Brain microvascular endothelial cell (primary cell): ENCODE results near the gene DTNB.

ENCODE experiments used
- DNase-seq: peaks from one replicate; pipeline ENCODE4 v3.0.0-alpha.2; 2020
- H3K27ac ChIP-seq: fragments of 250-450 bp; sonication (Bioruptor Pico); 2 replicates; pipeline ENCODE4 v1.5.1; 2020; ENCODE audit warnings: mild to moderate bottlenecking, moderate library complexity
- H3K27me3 ChIP-seq: fragments of 250-450 bp; sonication (Bioruptor Pico); replicated peaks from 2 replicates; pipeline ENCODE4 v1.5.1; 2020; ENCODE audit warnings: mild to moderate bottlenecking
- H3K36me3 ChIP-seq: fragments of 250-450 bp; sonication (Bioruptor Pico); replicated peaks from 2 replicates; pipeline ENCODE4 v1.5.1; 2020; ENCODE audit warnings: mild to moderate bottlenecking
- H3K4me3 ChIP-seq: 2 replicates; pipeline ENCODE4 v1.5.1; 2011; ENCODE audit warnings: low read depth, mild to moderate bottlenecking, control low read depth, low read length, moderate library complexity
- in situ Hi-C: cut with HindIII; loops from 2 replicates; pipeline ENCODE4 v1.10.0; 2017; ENCODE audit warnings: low sequenced_read_pairs, low pct_ligation_motif_present
- TF ChIP-seq, protein P1 (sequence below): IDR thresholded peaks from 2 replicates; pipeline ENCODE4 v1.5.1; 2011; ENCODE audit warnings: low read depth, mild to moderate bottlenecking, moderate library complexity, low read length, control low read depth, inconsistent platforms; ENCODE audit errors: missing control alignments

The DTNB gene

DNA sequence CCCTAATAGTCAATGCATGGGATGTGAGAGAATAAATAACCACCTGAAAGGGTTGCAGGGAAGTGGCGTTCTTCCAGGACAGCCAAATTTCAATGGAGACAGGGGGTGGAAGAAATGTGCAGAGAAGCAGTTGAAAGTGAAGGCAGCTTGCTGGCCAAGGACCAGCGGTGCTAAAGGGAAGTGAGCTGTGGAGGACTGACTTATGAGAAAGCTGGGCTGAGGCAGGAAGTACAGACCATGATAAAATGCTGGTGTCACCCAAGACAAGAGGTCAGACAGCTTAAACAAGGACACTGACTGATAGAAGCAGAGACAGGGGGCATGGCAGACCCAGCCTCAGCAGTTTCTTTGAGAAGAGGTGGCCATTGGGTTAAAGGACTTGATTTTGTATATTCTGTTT lies 106.7 kb downstream of the DTNB start:
- TF ChIP-seq, protein P1, sequence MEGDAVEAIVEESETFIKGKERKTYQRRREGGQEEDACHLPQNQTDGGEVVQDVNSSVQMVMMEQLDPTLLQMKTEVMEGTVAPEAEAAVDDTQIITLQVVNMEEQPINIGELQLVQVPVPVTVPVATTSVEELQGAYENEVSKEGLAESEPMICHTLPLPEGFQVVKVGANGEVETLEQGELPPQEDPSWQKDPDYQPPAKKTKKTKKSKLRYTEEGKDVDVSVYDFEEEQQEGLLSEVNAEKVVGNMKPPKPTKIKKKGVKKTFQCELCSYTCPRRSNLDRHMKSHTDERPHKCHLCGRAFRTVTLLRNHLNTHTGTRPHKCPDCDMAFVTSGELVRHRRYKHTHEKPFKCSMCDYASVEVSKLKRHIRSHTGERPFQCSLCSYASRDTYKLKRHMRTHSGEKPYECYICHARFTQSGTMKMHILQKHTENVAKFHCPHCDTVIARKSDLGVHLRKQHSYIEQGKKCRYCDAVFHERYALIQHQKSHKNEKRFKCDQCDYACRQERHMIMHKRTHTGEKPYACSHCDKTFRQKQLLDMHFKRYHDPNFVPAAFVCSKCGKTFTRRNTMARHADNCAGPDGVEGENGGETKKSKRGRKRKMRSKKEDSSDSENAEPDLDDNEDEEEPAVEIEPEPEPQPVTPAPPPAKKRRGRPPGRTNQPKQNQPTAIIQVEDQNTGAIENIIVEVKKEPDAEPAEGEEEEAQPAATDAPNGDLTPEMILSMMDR, result no peak
- Histone ChIP-seq H3K27me3 (no peaks in the 10 kb centered on the region), H3K27ac (no peak overlapping the region), H3K36me3 (no peaks in the 10 kb centered on the region), H3K4me3 (no peak overlapping the region)
- in situ Hi-C loops, result no loop called here
- peak; percentile 24 for DNase-seq

DNA sequence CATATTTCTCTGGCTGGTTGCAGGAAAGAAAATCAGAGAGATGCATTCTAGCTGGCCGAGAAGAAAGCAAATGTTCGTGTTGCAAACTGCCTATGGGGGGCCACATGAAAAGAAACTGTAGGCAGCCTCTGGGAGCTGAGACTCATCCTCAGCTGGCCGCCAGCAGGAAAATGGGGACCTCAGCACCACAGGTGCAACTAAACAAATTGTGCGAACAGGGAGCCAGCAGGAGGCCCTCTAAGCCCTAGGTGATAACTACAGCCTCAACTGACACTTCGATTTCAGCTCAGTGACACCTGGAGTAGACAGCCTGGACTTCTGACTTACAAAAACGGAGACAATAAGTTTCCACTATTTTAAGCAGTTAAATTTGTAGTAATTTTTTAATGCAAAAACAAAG lies 107.3 kb downstream of the DTNB start:
- Histone ChIP-seq H3K4me3 (no peak overlapping the region), H3K27ac (no peak overlapping the region), H3K27me3 (no peaks in the 10 kb centered on the region), H3K36me3 (no peaks in the 10 kb centered on the region)
- DNase-seq, result no peak
- TF ChIP-seq, protein P1, result no peak
- in situ Hi-C loops, result no loop called here

DNA sequence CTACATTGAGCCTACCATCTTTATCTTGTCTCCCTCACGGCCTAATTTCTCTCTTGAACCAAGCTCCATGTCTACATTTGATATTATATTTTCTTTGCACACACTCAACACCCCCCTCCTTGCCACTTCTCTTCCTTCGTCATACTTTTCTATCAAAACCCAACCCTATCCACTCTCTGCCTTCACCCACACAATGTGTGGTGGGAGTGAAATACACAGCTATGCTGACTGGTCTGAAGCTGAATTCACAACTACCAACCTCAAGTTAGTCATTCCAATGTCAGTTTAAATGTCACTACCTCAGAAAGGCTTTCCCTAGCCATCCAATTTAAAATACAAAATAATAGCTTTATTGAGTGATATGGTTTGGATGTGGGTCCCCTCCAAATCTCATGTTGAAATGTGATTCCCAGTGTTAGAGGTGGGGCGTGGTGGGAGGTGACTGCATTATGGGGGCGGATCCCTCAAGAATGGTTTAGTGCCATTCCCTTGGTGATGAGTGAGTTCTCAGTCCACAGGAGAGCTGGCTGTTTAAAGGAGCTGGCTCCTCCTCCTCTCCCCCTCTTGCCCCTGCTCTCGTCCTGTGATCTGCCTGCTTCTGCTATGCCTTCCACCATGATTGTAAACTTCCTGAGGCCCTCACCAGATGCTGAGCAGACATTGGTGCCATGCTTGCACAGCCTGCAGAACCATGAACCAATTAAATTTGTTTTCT lies 112.1 kb downstream of the DTNB start:
- in situ Hi-C loops, result no loop called here
- Histone ChIP-seq H3K27ac (no peak overlapping the region), H3K36me3 (no peaks in the 10 kb centered on the region), H3K4me3 (no peak overlapping the region), H3K27me3 (no peaks in the 10 kb centered on the region)
- TF ChIP-seq, protein P1, result no peak
- DNase-seq, result no peak

DNA sequence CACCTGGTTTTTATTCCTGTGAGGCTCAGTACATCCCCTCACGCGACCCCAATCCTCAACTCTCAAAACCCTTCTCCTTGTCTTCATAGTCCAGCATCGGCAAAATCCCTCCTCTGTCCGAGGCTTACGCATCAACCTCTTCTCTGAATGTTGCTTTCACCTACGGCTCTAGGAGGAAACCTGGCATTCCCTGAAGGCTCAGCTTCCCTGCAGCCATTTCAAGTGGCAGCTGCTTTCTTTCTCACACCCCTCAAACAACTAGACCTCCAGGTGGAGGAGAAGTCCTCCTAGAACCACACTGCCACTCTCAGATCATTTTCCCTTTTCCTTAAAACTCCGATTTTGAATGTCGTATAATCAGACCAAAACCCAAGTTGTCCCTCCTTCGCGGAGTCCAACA lies 114.2 kb downstream of the DTNB start:
- Histone ChIP-seq H3K27ac (no peak overlapping the region), H3K27me3 (no peaks in the 10 kb centered on the region), H3K4me3 (no peak overlapping the region), H3K36me3 (no peaks in the 10 kb centered on the region)
- DNase-seq, result no peak
- TF ChIP-seq, protein P1, result no peak
- in situ Hi-C loops, result no loop called here

DNA sequence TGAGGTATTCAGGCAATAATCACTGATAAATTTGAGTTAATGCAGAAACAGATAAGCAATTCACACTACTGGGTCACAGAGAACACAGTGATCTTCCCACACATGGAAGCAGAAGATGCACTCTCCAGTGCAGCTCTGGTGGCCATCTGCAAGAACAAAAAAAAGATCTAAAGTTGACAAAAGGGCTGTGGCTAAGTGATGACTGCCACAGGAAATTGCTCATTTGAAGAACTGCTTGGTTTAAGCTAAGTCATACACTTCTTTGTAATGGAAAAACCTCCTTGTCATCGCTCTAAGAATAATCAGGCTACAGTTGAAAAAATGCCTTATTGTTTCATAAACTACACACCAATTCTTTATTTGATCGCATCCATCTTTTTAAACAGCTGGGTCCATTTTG lies 115.1 kb downstream of the DTNB start:
- H3K27ac ChIP-seq, result peak overlapping the region; percentile 33
- H3K36me3 ChIP-seq, result no peaks in the 10 kb centered on the region
- TF ChIP-seq, protein P1, result peak; percentile 24
- no peaks in the 10 kb centered on the region for H3K27me3 ChIP-seq
- DNase-seq, result peak; percentile 63
- H3K4me3 ChIP-seq, result no peak overlapping the region
- in situ Hi-C loops, result no loop called here
